Ammon's horn (tissue), 1 donor: ENCODE measurements around the gene NELL1.

Source experiments
- DNase-seq: peaks from one replicate; pipeline ENCODE4 v3.0.0-alpha.2; 2016; ENCODE audit warnings: low spot score

The NELL1 gene

GRCh38 chr11:20668844-20669819 lies at the start of gene NELL1:
Gene NELL1 (plus strand): TSS chr11:20669586.
- peak; percentile 4 for DNase-seq

GRCh38 chr11:20620988-20621387 lies 48.4 kb upstream of the NELL1 start:
- no peak for DNase-seq

- DNase-seq: no peak
These were observed 47.7 kb upstream of the NELL1 start for GRCh38 chr11:20621679-20622078.

GRCh38 chr11:20623252-20623651 lies 46.1 kb upstream of the NELL1 start:
- no peak for DNase-seq

GRCh38 chr11:20626279-20626678 lies 43.1 kb upstream of the NELL1 start:
- DNase-seq: no peak

GRCh38 chr11:20627026-20627425 lies 42.4 kb upstream of the NELL1 start:
- DNase-seq: no peak

- DNase-seq: no peak
These were observed 41.7 kb upstream of the NELL1 start for GRCh38 chr11:20627701-20628100.

GRCh38 chr11:20631519-20632168 lies 37.7 kb upstream of the NELL1 start:
- DNase-seq: no peak

- no peak for DNase-seq
These were observed 37.2 kb upstream of the NELL1 start for GRCh38 chr11:20632169-20632532.

GRCh38 chr11:20634044-20634443 lies 35.3 kb upstream of the NELL1 start:
- no peak for DNase-seq

- DNase-seq: no peak
These were observed 34.6 kb upstream of the NELL1 start for GRCh38 chr11:20634781-20635180.

- no peak for DNase-seq
These were observed 31.3 kb upstream of the NELL1 start for GRCh38 chr11:20638074-20638473.

- DNase-seq: no peak
These were observed 29.7 kb upstream of the NELL1 start for GRCh38 chr11:20639688-20640087.

GRCh38 chr11:20640401-20640800 lies 29.0 kb upstream of the NELL1 start:
- no peak for DNase-seq

- DNase-seq: no peak
These were observed 25.0 kb upstream of the NELL1 start for GRCh38 chr11:20644360-20644759.

- DNase-seq: peak; percentile 73
These were observed 21.3 kb upstream of the NELL1 start for GRCh38 chr11:20647976-20648565.

GRCh38 chr11:20652150-20652806 lies 17.1 kb upstream of the NELL1 start:
- DNase-seq: no peak

GRCh38 chr11:20654038-20654437 lies 15.3 kb upstream of the NELL1 start:
- no peak for DNase-seq

GRCh38 chr11:20656901-20657300 lies 12.5 kb upstream of the NELL1 start:
- no peak for DNase-seq

GRCh38 chr11:20658135-20658534 lies 11.3 kb upstream of the NELL1 start:
- DNase-seq: no peak

- no peak for DNase-seq
These were observed 7.9 kb upstream of the NELL1 start for GRCh38 chr11:20661445-20661844.

GRCh38 chr11:20661850-20662249 lies 7.5 kb upstream of the NELL1 start:
- DNase-seq: no peak
